ENCODE measurements around the gene ARID5B.

DNA sequence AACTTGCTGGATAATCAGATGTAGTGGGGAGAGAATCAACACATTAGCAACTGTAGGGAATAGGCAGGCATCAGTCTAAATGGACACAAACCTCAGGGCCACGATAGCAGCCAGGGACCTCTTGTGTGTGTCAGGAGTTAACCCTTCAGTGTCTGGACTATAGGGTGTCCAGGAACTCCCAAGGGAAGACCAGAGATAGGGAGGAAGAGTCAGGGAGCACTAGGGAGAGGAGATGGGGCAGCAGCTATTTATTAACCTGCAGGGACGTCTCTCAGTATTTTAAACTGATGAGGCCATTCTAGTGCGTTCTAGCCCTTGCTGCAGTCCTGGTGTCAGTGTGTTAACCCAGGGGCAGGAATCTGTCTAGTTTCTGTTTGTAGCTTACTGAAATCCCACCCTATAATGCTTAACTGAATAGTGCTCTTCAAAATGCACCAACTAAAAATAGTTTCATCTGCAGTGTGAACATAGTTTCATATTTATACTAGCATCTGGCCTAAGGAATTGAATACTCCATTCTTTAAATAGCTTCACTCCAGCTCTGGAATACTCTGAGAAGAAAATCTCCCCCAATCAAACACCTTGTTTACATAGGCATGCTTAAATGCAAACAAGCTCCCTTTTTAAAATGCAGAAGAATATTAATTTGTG lies 62.7 kb downstream of the ARID5B start:
- TF ChIP-seq GATA2 (IDR thresholded peaks at IDR 0.05; ENCODE audit: low read depth, low read length) (no peak), GATA3 (IDR thresholded peaks at IDR 0.05; ENCODE audit: low read depth, low read length) (no peak)
